Measurements from ENCODE around the gene NSUN4.

GRCh38 chr1:46405197-46405555 is 64.6 kb downstream of the NSUN4 start:
- no peak for TF ChIP-seq POLR2A (IDR thresholded peaks at IDR 0.05; ENCODE audit: low read depth, low read length)
- TF ChIP-seq TAF1 (IDR thresholded peaks at IDR 0.05; ENCODE audit: low read depth, low read length): no peak
- no peak for TF ChIP-seq POLR2AphosphoS5 (IDR thresholded peaks at IDR 0.05; ENCODE audit: low read depth, low read length)
- no peak for TF ChIP-seq POU2F2 (IDR thresholded peaks at IDR 0.05; ENCODE audit: low read depth, low read length)
- no peak for TF ChIP-seq SPI1 (IDR thresholded peaks at IDR 0.05; ENCODE audit: low read depth, low read length)

Measured in GM12891 (cell line).